T-cell (primary cell): Measurements from ENCODE around the gene OSBPL3. TPM values are rescaled to one million over a fixed set of nuclear protein-coding genes. Genes with fewer than 3 reads are reported as not detected.
A peak's percentile ranks its signal among the peaks of the same experiment; 100 is the strongest.

Experiments used
- ATAC-seq, 4 experiments: fragments of 200-7000 bp in 3 of 4; fragments of 150-1000 bp in 1 of 4; cut with Tn5 transposase; replicated peaks in 1 of 4; 1 replicate in 3 of 4; 2 replicates in 1 of 4; pipeline ENCODE4 v1.10.0; 2021; ENCODE audit warnings: moderate library complexity in 3 of 4, mild to moderate bottlenecking in 2 of 4, moderate number of reproducible peaks in 1 of 4
- CTCF ChIA-PET, 2 donors: fragments of 300-600 bp; sonication (Branson Sonifier 250); formaldehyde crosslinking; loops; one replicate each; lab custom pipeline; 2022; ENCODE audit warnings: antibody characterized with exemption in 2 of 2; lab: Charles Lee
- POLR2A ChIA-PET, 2 donors: fragments of 300-600 bp; sonication (Branson Sonifier 250); formaldehyde crosslinking; loops; one replicate each; lab custom pipeline; 2022; ENCODE audit warnings: antibody characterized with exemption in 2 of 2; lab: Charles Lee
- DNase-seq, 35 experiments: peaks; one replicate each; pipeline versions ENCODE4 v3.0.0 to v3.0.0-alpha.2; 2013 to 2023
- H3K27ac ChIP-seq: one replicate; pipeline ENCODE4 v1.5.1; 2013; ENCODE audit warnings: low read length
- H3K27me3 ChIP-seq, 2 experiments: replicated peaks in 1 of 2; 1 replicate in 1 of 2; 2 replicates in 1 of 2; pipeline versions ENCODE4 v1.6.1 to v1.7.0; 2013; ENCODE audit warnings: low read length in 1 of 2, mixed read lengths in 1 of 2; ENCODE audit not compliant: control insufficient read depth in 2 of 2, insufficient read depth in 2 of 2; ENCODE audit errors: extremely low read depth in 1 of 2
- H3K36me3 ChIP-seq, 2 donors: 1 replicate in 1 of 2; 2 replicates in 1 of 2; pipeline versions ENCODE4 v1.6.1 to v1.7.0; 2013; ENCODE audit warnings: low read length in 1 of 2; ENCODE audit not compliant: control insufficient read depth in 2 of 2, insufficient read depth in 1 of 2; ENCODE audit errors: extremely low read depth in 1 of 2
- H3K4me1 ChIP-seq, 2 experiments: 1 replicate in 1 of 2; 2 replicates in 1 of 2; pipeline versions ENCODE4 v1.6.1 to v1.7.0; 2013; ENCODE audit warnings: low read length in 2 of 2, mixed read lengths in 1 of 2; ENCODE audit not compliant: insufficient read depth in 2 of 2, control insufficient read depth in 1 of 2; ENCODE audit errors: extremely low read depth in 1 of 2
- H3K4me3 ChIP-seq, 2 donors: 1 replicate in 1 of 2; 2 replicates in 1 of 2; pipeline versions ENCODE4 v1.5.1 to v1.7.0; 2013; ENCODE audit warnings: mild to moderate bottlenecking in 2 of 2, low read length in 1 of 2, moderate library complexity in 1 of 2; ENCODE audit not compliant: control insufficient read depth in 1 of 2; ENCODE audit errors: extremely low read depth in 1 of 2
- H3K9me3 ChIP-seq: 2 replicates; pipeline ENCODE4 v1.7.0; 2013
- H3K27ac Mint-ChIP-seq, 2 donors: one replicate each; pipeline ENCODE4 v1.8.0; 2020 to 2021; ENCODE audit warnings: mild to moderate bottlenecking in 2 of 2, mixed read lengths in 2 of 2
- H3K27me3 Mint-ChIP-seq, 2 donors: one replicate each; pipeline ENCODE4 v1.8.0; 2021 to 2022; ENCODE audit warnings: mixed read lengths in 2 of 2
- H3K36me3 Mint-ChIP-seq: one replicate; pipeline ENCODE4 v1.8.0; 2021; ENCODE audit warnings: mixed read lengths
- H3K4me1 Mint-ChIP-seq, 3 donors: one replicate each; pipeline ENCODE4 v1.8.0; 2020 to 2022; ENCODE audit warnings: mixed read lengths in 3 of 3, mild to moderate bottlenecking in 1 of 3
- H3K4me3 Mint-ChIP-seq, 3 donors: one replicate each; pipeline ENCODE4 v1.8.0; 2020 to 2022; ENCODE audit warnings: mild to moderate bottlenecking in 3 of 3, mixed read lengths in 3 of 3, moderate library complexity in 3 of 3
- H3K9me3 Mint-ChIP-seq, 3 donors: one replicate each; pipeline ENCODE4 v1.8.0; 2020 to 2022; ENCODE audit warnings: mixed read lengths in 3 of 3
- WGBS: methylation state at CpG from one replicate; pipeline ENCODE4 v1.1.5; 2013; ENCODE audit warnings: missing lambda C conversion rate; ENCODE audit not compliant: insufficient coverage; 5-methylcytosine and 5-hydroxymethylcytosine counted together
- total RNA-seq, 35 experiments: library from RNA in 6 of 35; stranded (reverse) in 6 of 35; fragments of 120-200 nt in 1 of 35; gene quantifications; one replicate each; pipeline versions ENCODE4 v1.2.1 to v1.2.4 and lab custom pipeline; 2013 to 2026

The OSBPL3 gene
- total RNA-seq, 5 donors from 2014 or later (not counting 1 experiment from before 2014, with no cell fraction given), result 30.2 to 62.7 (median 54.7) TPM

GRCh38 chr7:24946467-24946866, 33.5 kb downstream of the OSBPL3 start:
- CTCF ChIA-PET, result interaction anchor here in 1 of 2 donors (1.3 to 1.4 kb wide), 2 partner anchors 9 to 13 kb away, joined by 3 read pairs; no protein-coding TSS in a partner anchor
- H3K36me3 Mint-ChIP-seq, result peaks cover 6% of the 10 kb centered on the region
- no peaks in the 10 kb centered on the region for H3K36me3 ChIP-seq
- peaks cover 68 to 83% (median 79%) of the 10 kb centered on the region in 3 donors for H3K4me1 Mint-ChIP-seq
- H3K4me1 ChIP-seq, result peaks cover 0 to 5% of the 10 kb centered on the region in 2 experiments
- no peaks in the 10 kb centered on the region for H3K27me3 Mint-ChIP-seq
- DNase-seq, result no peak
- H3K27ac Mint-ChIP-seq, result no peak overlapping the region
- no peak overlapping the region for H3K4me3 ChIP-seq
- no peak overlapping the region for H3K4me3 Mint-ChIP-seq
- peaks cover 0 to 4% (median 0%) of the 10 kb centered on the region in 3 donors for H3K9me3 Mint-ChIP-seq
- POLR2A ChIA-PET, result interaction anchor here in 1 of 2 donors (0.5 kb wide), 1 partner anchor 20 kb away, joined by 3 read pairs; no protein-coding TSS in a partner anchor
- no CpG with 5 or more reads among the region's 1 CpG for WGBS
- ATAC-seq, result no peak
- no peak overlapping the region for H3K27ac ChIP-seq
- H3K27me3 ChIP-seq, result no peaks in the 10 kb centered on the region
- H3K9me3 ChIP-seq, result no peaks in the 10 kb centered on the region

DNA sequence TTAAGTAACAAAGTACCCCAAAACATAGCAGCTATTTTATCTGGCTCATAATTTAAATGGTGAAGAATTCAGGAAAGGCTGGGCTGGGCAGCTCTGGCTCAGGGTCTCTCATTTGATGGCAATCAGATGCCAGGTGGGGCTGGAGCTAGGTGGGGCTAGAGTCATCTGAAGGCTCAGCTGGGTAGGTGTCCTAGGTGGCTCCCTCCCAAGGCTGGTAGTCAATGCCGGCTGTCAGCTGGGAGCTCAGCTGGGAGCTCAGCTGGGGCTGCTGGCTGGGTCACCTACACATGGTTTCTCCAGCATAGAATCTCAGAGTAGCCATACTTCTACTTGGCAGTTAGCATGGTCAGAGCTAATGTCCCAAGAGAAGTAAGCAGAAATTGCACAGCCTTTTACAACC, 34.1 kb downstream of the OSBPL3 start:
- H3K4me3 ChIP-seq, result no peak overlapping the region
- CTCF ChIA-PET, result interaction anchor here in 1 of 2 donors (1.3 to 1.4 kb wide), 2 partner anchors 10 to 12 kb away, joined by 3 read pairs; no protein-coding TSS in a partner anchor
- no peaks in the 10 kb centered on the region for H3K36me3 ChIP-seq
- DNase-seq, result no peak
- no peak for ATAC-seq
- Mint-ChIP-seq H3K9me3 (peaks cover 0 to 4% (median 0%) of the 10 kb centered on the region in 3 donors), H3K4me3 (no peak overlapping the region), H3K27ac (no peak overlapping the region), H3K36me3 (peaks cover 6% of the 10 kb centered on the region), H3K27me3 (no peaks in the 10 kb centered on the region), H3K4me1 (peaks cover 70 to 83% (median 76%) of the 10 kb centered on the region in 3 donors)
- POLR2A ChIA-PET, result no interaction called here
- H3K27ac ChIP-seq, result no peak overlapping the region
- H3K9me3 ChIP-seq, result no peaks in the 10 kb centered on the region
- peaks cover 0 to 5% of the 10 kb centered on the region in 2 experiments for H3K4me1 ChIP-seq
- no peaks in the 10 kb centered on the region for H3K27me3 ChIP-seq
- 0% methylated on average over 1 of the region's 1 CpG for WGBS

- no peak overlapping the region for H3K27ac Mint-ChIP-seq
- H3K27me3 Mint-ChIP-seq, result no peaks in the 10 kb centered on the region
- Histone ChIP-seq H3K4me3 (no peak overlapping the region), H3K9me3 (no peaks in the 10 kb centered on the region), H3K4me1 (no peaks in the 10 kb centered on the region), H3K36me3 (no peaks in the 10 kb centered on the region), H3K27ac (no peak overlapping the region), H3K27me3 (no peaks in the 10 kb centered on the region)
- no peak overlapping the region for H3K4me3 Mint-ChIP-seq
- peaks cover 11% of the 10 kb centered on the region for H3K36me3 Mint-ChIP-seq
- no peak for ATAC-seq
- peaks cover 56 to 77% (median 68%) of the 10 kb centered on the region in 3 donors for H3K4me1 Mint-ChIP-seq
- no peak for DNase-seq
- ChIA-PET POLR2A (no interaction called here), CTCF (no interaction called here)
- 100% methylated on average over 1 of the region's 5 CpGs for WGBS
- peaks cover 0 to 4% (median 0%) of the 10 kb centered on the region in 3 donors for H3K9me3 Mint-ChIP-seq
Observed at GRCh38 chr7:24943096-24943948, 36.7 kb downstream of the OSBPL3 start.

DNA sequence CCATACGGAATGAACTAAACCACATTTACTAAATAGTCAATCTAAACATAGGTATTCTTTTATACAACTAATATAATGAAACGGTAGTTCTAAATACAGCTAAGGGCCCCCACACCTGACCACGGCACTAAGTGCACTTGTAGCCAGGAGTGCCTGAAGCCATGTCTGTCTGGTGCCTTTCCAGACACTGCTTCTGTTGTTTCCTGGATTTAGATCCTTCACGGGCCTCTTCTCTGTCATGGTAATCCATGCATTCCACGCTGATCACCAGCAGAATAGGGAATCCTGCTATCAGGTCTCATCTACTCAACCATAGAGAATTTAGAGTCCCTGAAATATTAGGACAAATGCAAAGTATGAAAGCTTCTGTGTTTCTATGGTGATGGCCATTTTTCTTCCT, 37.8 kb downstream of the OSBPL3 start:
- peaks cover 49 to 76% (median 66%) of the 10 kb centered on the region in 3 donors for H3K4me1 Mint-ChIP-seq

GRCh38 chr7:24939416-24939815, 40.6 kb downstream of the OSBPL3 start:
- no peaks in the 10 kb centered on the region for H3K9me3 Mint-ChIP-seq
- no CpG with 5 or more reads among the region's 1 CpG for WGBS
- CTCF ChIA-PET, result interaction anchor here in 1 of 2 donors (0.6 kb wide), 1 partner anchor 1070 kb away, joined by 6 read pairs; no protein-coding TSS in a partner anchor

More for the DNA sequence above, 37.8 kb downstream of the OSBPL3 start:
- Mint-ChIP-seq H3K4me3 (no peak overlapping the region), H3K27ac (no peak overlapping the region), H3K9me3 (peaks cover 0 to 4% (median 0%) of the 10 kb centered on the region in 3 donors), H3K36me3 (peaks cover 15% of the 10 kb centered on the region), H3K27me3 (no peaks in the 10 kb centered on the region)
- ChIA-PET POLR2A (interaction anchor here in 1 of 2 donors (0.6 kb wide), 1 partner anchor 15 kb away, joined by 3 read pairs; no protein-coding TSS in a partner anchor), CTCF (interaction anchor here in 1 of 2 donors (0.7 kb wide), 1 partner anchor 23 kb away, joined by 3 read pairs; no protein-coding TSS in a partner anchor)
- DNase-seq (no peak), ATAC-seq (no peak)
- Histone ChIP-seq H3K4me3 (no peak overlapping the region), H3K4me1 (no peaks in the 10 kb centered on the region), H3K27me3 (no peaks in the 10 kb centered on the region), H3K9me3 (no peaks in the 10 kb centered on the region), H3K27ac (no peak overlapping the region), H3K36me3 (no peaks in the 10 kb centered on the region)
- WGBS, result 94% methylated on average over 2 of the region's 5 CpGs

DNA sequence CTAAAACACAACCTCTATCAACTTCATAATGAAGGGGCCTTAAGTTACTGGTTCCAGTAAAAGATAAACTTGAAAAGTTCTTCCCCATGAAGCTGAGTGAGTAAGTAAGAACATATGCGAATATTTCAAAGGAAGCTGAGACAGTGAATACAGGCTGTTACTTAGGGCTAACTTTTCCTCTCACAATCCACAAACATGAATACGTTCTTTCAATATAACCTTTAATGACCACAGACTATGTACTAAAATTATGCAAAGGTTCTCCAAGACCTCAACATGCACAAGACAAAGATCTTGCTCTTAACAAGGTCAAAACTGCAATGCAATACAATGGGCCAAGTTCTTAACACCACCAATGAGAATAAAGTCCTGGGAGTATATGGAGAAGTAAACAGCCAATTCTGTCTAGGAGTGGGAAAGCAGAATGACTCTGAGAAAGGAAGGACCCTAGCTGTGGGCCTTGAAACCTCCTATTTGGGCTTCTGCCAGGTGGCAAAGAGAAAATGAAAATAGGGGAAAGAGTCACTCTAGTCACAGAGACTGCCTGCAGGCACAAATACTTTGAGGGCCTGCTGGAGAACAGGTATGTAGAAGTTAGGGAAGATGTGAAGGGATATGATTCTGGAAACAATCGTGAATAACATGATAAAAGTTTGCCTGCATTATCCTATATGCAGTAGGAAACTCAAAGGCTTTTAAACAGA, 43.7 kb downstream of the OSBPL3 start:
- WGBS, result 100% methylated on average over 1 of the region's 3 CpGs
- peaks cover 42 to 71% (median 69%) of the 10 kb centered on the region in 3 donors for H3K4me1 Mint-ChIP-seq
- Histone ChIP-seq H3K27ac (no peak overlapping the region), H3K4me3 (no peak overlapping the region), H3K36me3 (no peaks in the 10 kb centered on the region), H3K9me3 (no peaks in the 10 kb centered on the region), H3K4me1 (no peaks in the 10 kb centered on the region), H3K27me3 (no peaks in the 10 kb centered on the region)
- H3K9me3 Mint-ChIP-seq, result no peaks in the 10 kb centered on the region
- H3K36me3 Mint-ChIP-seq, result peaks cover 18% of the 10 kb centered on the region
- peak overlapping the region in 1 of 2 donors; percentile 35 for H3K27ac Mint-ChIP-seq
- DNase-seq (no peak), ATAC-seq (no peak)
- H3K4me3 Mint-ChIP-seq, result no peak overlapping the region
- ChIA-PET POLR2A (interaction anchor here (0.9 to 1.4 kb wide), 2 partner anchors 10 to 12 kb away, joined by 3 to 4 read pairs; no protein-coding TSS in a partner anchor), CTCF (no interaction called here)
- H3K27me3 Mint-ChIP-seq, result no peaks in the 10 kb centered on the region

More at GRCh38 chr7:24939416-24939815, 40.6 kb downstream of the OSBPL3 start:
- H3K9me3 ChIP-seq, result no peaks in the 10 kb centered on the region
- POLR2A ChIA-PET, result no interaction called here
- H3K27ac ChIP-seq, result no peak overlapping the region
- no peak overlapping the region for H3K4me3 Mint-ChIP-seq
- ATAC-seq, result no peak
- no peak for DNase-seq
- peaks cover 17% of the 10 kb centered on the region for H3K36me3 Mint-ChIP-seq
- no peaks in the 10 kb centered on the region for H3K4me1 ChIP-seq
- H3K4me1 Mint-ChIP-seq, result peaks cover 42 to 71% (median 66%) of the 10 kb centered on the region in 3 donors
- no peaks in the 10 kb centered on the region for H3K36me3 ChIP-seq
- H3K27me3 ChIP-seq, result no peaks in the 10 kb centered on the region
- H3K4me3 ChIP-seq, result no peak overlapping the region
- no peaks in the 10 kb centered on the region for H3K27me3 Mint-ChIP-seq
- H3K27ac Mint-ChIP-seq, result no peak overlapping the region
